Measurements from ENCODE around the gene PIGM. TPM values are rescaled to one million over a fixed set of nuclear protein-coding genes. Genes with fewer than 3 reads are reported as not detected.

PIGM gene
- total RNA-seq, 1 experiment from 2014 or later, result 7.7 TPM

DNA sequence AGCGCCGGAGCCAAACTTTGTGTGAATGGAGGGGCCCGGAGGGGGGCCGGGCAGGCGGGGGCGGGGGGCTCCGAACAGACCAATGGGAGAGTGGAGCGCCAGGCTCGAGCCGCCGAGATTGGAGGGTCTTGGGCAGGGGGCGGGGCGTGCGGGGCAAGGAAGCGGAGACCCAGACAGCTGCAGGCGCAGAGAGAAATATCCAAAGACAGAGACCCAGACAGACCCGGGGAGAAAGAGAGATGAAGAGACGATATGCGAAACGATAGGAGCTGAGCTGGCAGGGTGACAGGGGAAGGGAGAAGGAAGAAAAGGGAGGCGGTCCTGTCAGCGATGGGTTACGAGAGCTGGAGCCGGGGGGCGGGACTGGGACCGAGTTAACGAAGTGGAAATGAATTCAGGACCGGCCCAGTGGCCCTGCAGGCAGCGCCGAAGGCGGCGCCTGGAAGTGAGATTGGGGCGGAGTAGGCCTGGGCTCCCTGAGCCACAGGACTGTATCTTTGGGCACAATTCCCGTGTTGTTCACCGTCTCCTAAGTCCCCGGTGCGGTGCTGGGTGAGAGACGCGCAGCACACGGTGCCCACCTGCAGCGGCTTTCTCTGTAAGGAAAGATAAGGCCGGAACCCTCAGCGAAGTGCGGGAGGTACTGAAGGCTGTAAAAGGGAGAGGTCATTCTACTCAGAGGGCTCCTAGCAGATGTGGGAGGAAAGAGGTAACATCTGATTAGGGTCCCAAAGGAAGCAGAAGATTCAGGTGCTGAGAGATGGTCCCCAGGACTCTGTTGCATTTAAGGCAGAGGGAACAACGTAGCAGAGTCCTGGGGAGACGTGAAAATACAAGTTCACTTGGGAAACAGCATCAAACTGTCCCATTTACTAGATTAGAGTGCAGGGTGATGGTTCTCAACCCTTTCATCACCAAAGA, 38.7 kb upstream of the PIGM start:
- H3K36me3 Mint-ChIP-seq (ENCODE audit: insufficient read depth, unreplicated experiment), result no peaks in the 10 kb centered on the region
- TF ChIP-seq CTCF (IDR thresholded peaks at IDR 0.05; ENCODE audit: unreplicated experiment), result no peak
- peaks cover 55% of the 10 kb centered on the region for H3K27me3 Mint-ChIP-seq (ENCODE audit: insufficient read depth, unreplicated experiment)
- peak overlapping the region; percentile 40 for H3K4me3 Mint-ChIP-seq (ENCODE audit: unreplicated experiment)
- ChIA-PET CTCF (interaction anchor here (0.7 to 49.6 kb wide), 3 partner anchors 10 to 53 kb away, joined by 3 to 1546 read pairs (median 1546); partner anchors contain the start of genes IGSF8, KCNJ10 and KCNJ9), POLR2A (no interaction called here)
- DNase-seq (ENCODE audit: unreplicated experiment), result no peak
- intact Hi-C loops (cut with micrococcal nuclease), result loop anchor here (10.0 kb wide), 1 partner anchor 136 kb away; no protein-coding TSS in a partner anchor
- no peaks in the 10 kb centered on the region for H3K4me1 Mint-ChIP-seq (ENCODE audit: insufficient read depth, unreplicated experiment)
- no TSS peak for BruUV-seq (replicated peaks)
- no peaks in the 10 kb centered on the region for H3K9me3 Mint-ChIP-seq (ENCODE audit: unreplicated experiment)
- H3K27ac Mint-ChIP-seq (ENCODE audit: low read depth, unreplicated experiment), result no peak overlapping the region

- no peak for TF ChIP-seq CTCF (IDR thresholded peaks at IDR 0.05; ENCODE audit: unreplicated experiment)
These were observed 37.9 kb upstream of the PIGM start, which contains the start of gene KCNJ10 for GRCh38 chr1:160069460-160070231. Gene KCNJ10 (minus strand): TSS chr1:160070160. CDS start chr1:160042532, 27,628 bp downstream.

DNA sequence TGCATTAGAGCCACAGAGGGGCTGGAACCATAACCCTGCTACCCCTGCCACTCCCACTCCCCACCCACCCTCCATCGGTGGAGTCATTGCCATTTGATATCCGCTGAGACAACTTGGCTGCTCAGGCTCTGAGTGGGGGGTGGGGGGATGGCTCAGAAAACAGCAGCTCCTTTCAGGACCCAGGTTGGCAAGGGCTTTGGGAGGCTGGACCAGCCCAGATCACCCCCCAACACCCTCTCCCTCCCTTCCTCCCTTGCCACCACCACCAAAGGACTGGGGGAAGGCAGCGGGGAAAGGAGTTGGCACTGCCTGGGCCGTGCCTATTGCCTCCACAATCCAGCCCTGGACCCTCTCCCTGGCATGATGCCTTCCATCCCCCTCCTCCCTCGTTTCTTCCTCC, 36.4 kb upstream of the PIGM start:
- no peaks in the 10 kb centered on the region for H3K36me3 Mint-ChIP-seq (ENCODE audit: insufficient read depth, unreplicated experiment)
- no peak overlapping the region for H3K4me3 Mint-ChIP-seq (ENCODE audit: unreplicated experiment)
- H3K4me1 Mint-ChIP-seq (ENCODE audit: insufficient read depth, unreplicated experiment), result no peaks in the 10 kb centered on the region
- peaks cover 69% of the 10 kb centered on the region for H3K27me3 Mint-ChIP-seq (ENCODE audit: insufficient read depth, unreplicated experiment)
- no peak overlapping the region for H3K27ac Mint-ChIP-seq (ENCODE audit: low read depth, unreplicated experiment)
- H3K9me3 Mint-ChIP-seq (ENCODE audit: unreplicated experiment), result no peaks in the 10 kb centered on the region
- DNase-seq (ENCODE audit: unreplicated experiment), result no peak
- no peak for TF ChIP-seq CTCF (IDR thresholded peaks at IDR 0.05; ENCODE audit: unreplicated experiment)
- BruUV-seq (replicated peaks), result no TSS peak
- CTCF ChIA-PET, result interaction anchor here (37.7 to 49.6 kb wide), 2 partner anchors 9 to 13 kb away, joined by 1546 read pairs; partner anchors contain the start of genes IGSF8, KCNJ10 and KCNJ9
- POLR2A ChIA-PET, result interaction anchor here (0.8 kb wide), 2 partner anchors 30 to 134 kb away, joined by 3 to 4 read pairs; partner anchors contain the start of gene IGSF8
- intact Hi-C loops (cut with micrococcal nuclease), result no loop called here

More at GRCh38 chr1:160069460-160070231, 37.9 kb upstream of the PIGM start, which contains the start of gene KCNJ10:
- CTCF ChIA-PET, result interaction anchor here (0.7 to 49.6 kb wide), 3 partner anchors 11 to 54 kb away, joined by 3 to 1546 read pairs (median 1546); partner anchors contain the start of genes IGSF8, KCNJ10 and KCNJ9
- H3K9me3 Mint-ChIP-seq (ENCODE audit: unreplicated experiment), result no peaks in the 10 kb centered on the region
- peak within 1 kb of the TSS; percentile 40 for H3K4me3 Mint-ChIP-seq (ENCODE audit: unreplicated experiment)
- no peak for DNase-seq (ENCODE audit: unreplicated experiment)
- intact Hi-C loops (cut with micrococcal nuclease), result loop anchor here (10.0 kb wide), 1 partner anchor 135 kb away; no protein-coding TSS in a partner anchor
- H3K27ac Mint-ChIP-seq (ENCODE audit: low read depth, unreplicated experiment), result no peak within 1 kb of the TSS
- POLR2A ChIA-PET, result no interaction called here
- no peaks in the 10 kb centered on the region for H3K4me1 Mint-ChIP-seq (ENCODE audit: insufficient read depth, unreplicated experiment)
- BruUV-seq (replicated peaks), result no TSS peak
- H3K36me3 Mint-ChIP-seq (ENCODE audit: insufficient read depth, unreplicated experiment), result no peaks in the 10 kb centered on the region
- peaks cover 62% of the 10 kb centered on the region for H3K27me3 Mint-ChIP-seq (ENCODE audit: insufficient read depth, unreplicated experiment)

Measured in MCF 10A (cell line).